IMR-90 (cell line): Measurements from ENCODE around the gene MAP10. TPM values are rescaled to one million over a fixed set of nuclear protein-coding genes. Genes with fewer than 3 reads are reported as not detected.

Experiments
- ATAC-seq: fragments of 200-7000 bp; cut with Tn5 transposase; 2 replicates; pipeline ENCODE4 v1.9.1; 2020; ENCODE audit warnings: low read depth, mild to moderate bottlenecking, moderate library complexity
- BruUV-seq: library from RNA; stranded (reverse); fragments of 400-500 nt; replicated peaks from 2 replicates; lab custom pipeline; 2021; lab: Mats Ljungman, UMichigan
- CTCF ChIA-PET: fragments of 300-600 bp; formaldehyde crosslinking; extraction: SDS; loops from one replicate; lab custom pipeline; 2021; ENCODE audit warnings: antibody characterized with exemption; lab: Yijun Ruan, JAX
- POLR2A ChIA-PET: fragments of 300-600 bp; sonication (Branson Sonifier 250); formaldehyde crosslinking; loops from one replicate; lab custom pipeline; 2022; ENCODE audit warnings: antibody characterized with exemption; ENCODE audit not compliant: unreplicated experiment; lab: Charles Lee
- DNase-seq: peaks from one replicate; pipeline ENCODE4 v3.0.0; 2013
- H2AFZ ChIP-seq: replicated peaks from 2 replicates; pipeline ENCODE3; 2013; ENCODE audit warnings: low read length, mild to moderate bottlenecking; ENCODE audit not compliant: poor library complexity
- H2AK5ac ChIP-seq: 2 replicates; pipeline ENCODE4 v1.6.1; 2013; ENCODE audit warnings: low read depth, low read length, inconsistent platforms
- H2AK9ac ChIP-seq: replicated peaks from 2 replicates; pipeline ENCODE3; 2013; ENCODE audit warnings: mild to moderate bottlenecking, low read depth, low read length, moderate library complexity; ENCODE audit not compliant: poor library complexity
- H2BK120ac ChIP-seq: 2 replicates; pipeline ENCODE4 v1.6.1; 2013; ENCODE audit warnings: low read depth, low read length, inconsistent platforms
- H2BK15ac ChIP-seq: 3 replicates; pipeline ENCODE4 v1.6.1; 2013; ENCODE audit warnings: low read depth, low read length, inconsistent platforms
- H2BK20ac ChIP-seq: 2 replicates; pipeline ENCODE4 v1.6.1; 2013; ENCODE audit warnings: low read depth, mild to moderate bottlenecking, inconsistent platforms, low read length, moderate library complexity
- H2BK5ac ChIP-seq: 2 replicates; pipeline ENCODE4 v1.6.1; 2013; ENCODE audit warnings: mild to moderate bottlenecking, low read depth, low read length, inconsistent platforms; ENCODE audit not compliant: poor library complexity, severe bottlenecking
- H3K14ac ChIP-seq: replicated peaks from 2 replicates; pipeline ENCODE4 v1.6.1; 2013; ENCODE audit warnings: low read depth, low read length, inconsistent platforms
- H3K18ac ChIP-seq: 2 replicates; pipeline ENCODE4 v1.6.1; 2013; ENCODE audit warnings: low read depth, low read length, control low read depth
- H3K23ac ChIP-seq: 2 replicates; pipeline ENCODE4 v1.6.1; 2013; ENCODE audit warnings: low read depth, low read length, inconsistent platforms
- H3K27ac ChIP-seq: 2 replicates; pipeline ENCODE4 v1.5.1; 2013; ENCODE audit warnings: mild to moderate bottlenecking, control low read depth, low read length; ENCODE audit not compliant: insufficient read depth
- H3K27me3 ChIP-seq: 2 replicates; pipeline ENCODE4 v1.6.1; 2013; ENCODE audit warnings: low read length; ENCODE audit not compliant: control insufficient read depth, insufficient read depth
- H3K36me3 ChIP-seq: 2 replicates; pipeline ENCODE4 v1.6.1; 2013; ENCODE audit warnings: low read length, mixed read lengths; ENCODE audit not compliant: control insufficient read depth, insufficient read depth
- H3K4ac ChIP-seq: 2 replicates; pipeline ENCODE4 v1.6.1; 2013; ENCODE audit warnings: low read depth, low read length, inconsistent platforms
- H3K4me1 ChIP-seq: 2 replicates; pipeline ENCODE4 v1.6.1; 2013; ENCODE audit warnings: low read length, mixed read lengths; ENCODE audit not compliant: control insufficient read depth, insufficient read depth
- H3K4me2 ChIP-seq: 2 replicates; pipeline ENCODE4 v1.6.1; 2013; ENCODE audit warnings: low read depth, mild to moderate bottlenecking, control low read depth, low read length, moderate library complexity
- H3K4me3 ChIP-seq: 2 replicates; pipeline ENCODE4 v1.5.1; 2013; ENCODE audit warnings: low read depth, mild to moderate bottlenecking, control low read depth, low read length, moderate library complexity; ENCODE audit not compliant: insufficient read depth
- H3K56ac ChIP-seq: 2 replicates; pipeline ENCODE4 v1.6.1; 2013; ENCODE audit warnings: low read length, inconsistent platforms; ENCODE audit not compliant: insufficient read depth; ENCODE audit errors: extremely low read depth
- H3K79me1 ChIP-seq, 2 experiments: 2 replicates each; pipeline ENCODE4 v1.6.1; 2013; ENCODE audit warnings: low read length in 2 of 2, inconsistent platforms in 1 of 2, low read depth in 1 of 2
- H3K9ac ChIP-seq: 2 replicates; pipeline ENCODE4 v1.6.1; 2013; ENCODE audit warnings: low read depth, low read length, control low read depth
- H3K9me1 ChIP-seq: 2 replicates; pipeline ENCODE4 v1.6.1; 2013; ENCODE audit warnings: low read length, inconsistent platforms; ENCODE audit not compliant: insufficient read depth
- H3K9me3 ChIP-seq: 2 replicates; pipeline ENCODE4 v1.6.1; 2013; ENCODE audit warnings: low read length; ENCODE audit not compliant: control insufficient read depth, insufficient read depth
- H4K20me1 ChIP-seq: 2 replicates; pipeline ENCODE4 v1.6.1; 2013; ENCODE audit warnings: low read length, inconsistent platforms; ENCODE audit not compliant: insufficient read depth
- H4K5ac ChIP-seq: 2 replicates; pipeline ENCODE4 v1.6.1; 2013; ENCODE audit warnings: mild to moderate bottlenecking, low read depth, low read length, control low read depth
- H4K8ac ChIP-seq, 2 experiments: 2 replicates each; pipeline ENCODE4 v1.6.1; 2013; ENCODE audit warnings: low read depth in 2 of 2, low read length in 2 of 2, control low read depth in 1 of 2, inconsistent platforms in 1 of 2
- H4K91ac ChIP-seq: 2 replicates; pipeline ENCODE4 v1.6.1; 2013; ENCODE audit warnings: low read depth, low read length, inconsistent platforms; ENCODE audit not compliant: insufficient read depth
- BHLHE40 ChIP-seq: fragments of 150-350 bp; IDR thresholded peaks from 2 replicates; pipeline ENCODE4 v1.6.1; 2016; ENCODE audit warnings: mild to moderate bottlenecking, low read depth, low read length
- CEBPB ChIP-seq: IDR thresholded peaks from 2 replicates; pipeline ENCODE4 v1.6.1; 2012; ENCODE audit warnings: low read depth, low read length, improper control_type of control experiment
- CHD1 ChIP-seq: IDR thresholded peaks from 2 replicates; pipeline ENCODE4 v1.6.1; 2012; ENCODE audit warnings: low read depth, low read length, improper control_type of control experiment
- CTCF ChIP-seq: conservative IDR thresholded peaks from 2 replicates; pipeline ENCODE4 v1.5.1; 2012; ENCODE audit warnings: mild to moderate bottlenecking, low read depth, low read length, improper control_type of control experiment
- ELK1 ChIP-seq: fragments of 150-350 bp; IDR thresholded peaks from 2 replicates; pipeline ENCODE4 v1.6.1; 2016; ENCODE audit warnings: low read depth, mild to moderate bottlenecking, low read length, moderate library complexity, borderline replicate concordance
- MAZ ChIP-seq: IDR thresholded peaks from 2 replicates; pipeline ENCODE4 v1.6.1; 2012; ENCODE audit warnings: low read depth, mild to moderate bottlenecking, low read length, improper control_type of control experiment, moderate library complexity, borderline replicate concordance
- NFE2L2 ChIP-seq: fragments of 150-350 bp; IDR thresholded peaks from 2 replicates; pipeline ENCODE4 v1.6.1; 2016; ENCODE audit warnings: low read depth, mild to moderate bottlenecking, low read length
- RCOR1 ChIP-seq: IDR thresholded peaks from 2 replicates; pipeline ENCODE4 v1.6.1; 2012; ENCODE audit warnings: mild to moderate bottlenecking, low read length, improper control_type of control experiment; ENCODE audit not compliant: insufficient replicate concordance
- RFX5 ChIP-seq: IDR thresholded peaks from 2 replicates; pipeline ENCODE4 v1.8.0; 2012; ENCODE audit warnings: low read depth, mild to moderate bottlenecking, low read length, moderate library complexity
- SMC3 ChIP-seq: fragments of 150-350 bp; IDR thresholded peaks from 2 replicates; pipeline ENCODE4 v1.6.1; 2016; ENCODE audit warnings: low read depth, mild to moderate bottlenecking, antibody characterized with exemption, low read length, moderate library complexity
- WGBS, 2 experiments: methylation state at CpG; one replicate each; pipeline versions ENCODE4 v1.1.5 to v1.1.7; 2013; ENCODE audit warnings: missing lambda C conversion rate in 2 of 2; ENCODE audit not compliant: insufficient read length in 1 of 2; ENCODE audit errors: extremely low coverage in 2 of 2; 5-methylcytosine and 5-hydroxymethylcytosine counted together
- dilution Hi-C: fragments of 300-500 bp; cut with HindIII; formaldehyde crosslinking; loops from one replicate; pipeline ENCODE4 v1.14.3; 2018; ENCODE audit warnings: low sequenced_read_pairs; ENCODE audit not compliant: unreplicated experiment
- in situ Hi-C: fragments of 300-500 bp; cut with MboI; formaldehyde crosslinking; loops from 3 replicates; pipeline ENCODE4 v1.14.3; 2019; ENCODE audit warnings: low sequenced_read_pairs, inconsistent platforms, mixed read lengths
- intact Hi-C: fragments of 100-400 bp; cut with micrococcal nuclease; formaldehyde crosslinking; loops from 2 replicates; pipeline ENCODE4 v1.10.0; 2022
- polyA plus RNA-seq, 3 experiments: library from polyadenylated mRNA; depleted of rRNA; stranded (reverse); fragments of >200 nt; gene quantifications; 2 replicates each; pipeline ENCODE4 v1.2.3, GENCODE V29; 2012; ENCODE audit warnings: low replicate concordance in 1 of 3
- total RNA-seq: library from RNA; depleted of rRNA; stranded (reverse); fragments of >200 nt; gene quantifications from 2 replicates; pipeline ENCODE4 v1.2.3, GENCODE V29; 2012

Gene MAP10
- total and polyA plus RNA-seq, 2 of the 4 experiments (the other 2 are of a cell fraction), result 1.0 to 1.1 TPM

GRCh38 chr1:232769733-232770132 lies 35.5 kb upstream of the MAP10 start:
- Histone ChIP-seq H3K9me1 (no peaks in the 10 kb centered on the region), H3K9ac (no peak overlapping the region), H3K4me2 (no peak overlapping the region), H4K91ac (no peak overlapping the region), H3K79me1 (no peaks in the 10 kb centered on the region), H3K18ac (no peak overlapping the region), H3K4me3 (no peak overlapping the region), H2BK20ac (no peak overlapping the region), H3K23ac (no peak overlapping the region), H3K56ac (no peak overlapping the region), H4K20me1 (no peaks in the 10 kb centered on the region), H3K9me3 (no peaks in the 10 kb centered on the region), H2AK9ac (no peak overlapping the region), H2BK5ac (no peak overlapping the region), H3K27ac (no peak overlapping the region), H4K5ac (no peak overlapping the region), H2AFZ (no peak overlapping the region), H3K36me3 (no peaks in the 10 kb centered on the region), H3K14ac (no peak overlapping the region), H3K27me3 (no peaks in the 10 kb centered on the region), H4K8ac (no peak overlapping the region), H3K4ac (no peak overlapping the region), H2BK15ac (no peak overlapping the region), H2AK5ac (no peak overlapping the region), H2BK120ac (no peak overlapping the region), H3K4me1 (peaks cover 2% of the 10 kb centered on the region; the same call in 1 of the 2 replicates)
- no peak for DNase-seq
- dilution Hi-C loops, result no loop called here
- intact Hi-C loops, result no loop called here
- in situ Hi-C loops, result no loop called here
- CTCF ChIA-PET, result no interaction called here
- no TSS peak for BruUV-seq
- no peak for ATAC-seq
- POLR2A ChIA-PET, result no interaction called here
- 50% methylated on average over 2 of the region's 2 CpGs; no CpG with 5 or more reads in 1 of the 2 experiments for WGBS, 2 experiments
- TF ChIP-seq CTCF (no peak), NFE2L2 (no peak), SMC3 (no peak), CEBPB (no peak), MAZ (no peak), RCOR1 (no peak), CHD1 (no peak), ELK1 (no peak), RFX5 (no peak), BHLHE40 (no peak)
